ENCODE data around the gene RBM18.

The RBM18 gene

DNA sequence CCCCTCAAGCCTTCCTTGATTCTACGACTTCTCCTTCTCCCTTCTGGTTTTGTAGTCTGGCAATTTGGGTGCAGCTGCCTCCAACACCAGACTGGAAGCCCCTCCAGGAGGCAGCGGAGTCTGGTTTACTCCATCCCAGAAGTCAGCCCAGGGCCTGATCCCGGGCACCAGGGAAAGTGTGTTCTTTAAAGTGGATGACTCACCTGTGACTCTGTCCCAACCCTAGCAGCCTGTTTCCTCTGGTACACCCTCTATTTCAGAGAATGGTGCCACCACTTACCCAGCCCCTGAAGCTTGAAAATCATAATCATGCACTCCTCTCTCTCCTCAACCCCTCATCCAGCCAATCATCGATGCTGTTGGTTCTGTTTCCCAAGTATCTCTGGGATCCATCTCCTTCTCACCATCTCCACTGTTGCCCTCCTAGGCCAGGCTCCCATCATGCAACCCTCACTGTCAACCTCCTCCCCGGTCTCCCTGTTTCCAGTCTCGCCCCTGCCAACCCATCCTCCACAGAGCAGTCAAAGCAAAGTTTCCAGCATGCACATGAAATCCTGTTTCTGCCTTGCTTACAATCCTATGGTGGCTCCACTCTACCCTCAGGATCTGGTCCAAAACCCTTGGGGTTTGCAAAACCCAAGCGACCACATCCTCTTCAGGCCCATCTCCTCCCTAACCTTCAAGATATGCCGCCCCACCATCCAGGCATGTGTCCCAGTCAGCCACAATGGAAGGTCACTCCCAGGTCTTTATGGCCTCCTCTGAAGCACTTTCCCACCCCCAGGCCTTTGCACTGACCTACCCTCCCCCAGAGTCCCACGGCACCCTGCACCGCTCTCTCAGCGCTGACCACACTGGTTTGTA, 46.3 kb downstream of the RBM18 start:
- no peak overlapping the region for H3K4me3 ChIP-seq (ENCODE audit: low read depth, low read length)
- TF ChIP-seq, protein P1, sequence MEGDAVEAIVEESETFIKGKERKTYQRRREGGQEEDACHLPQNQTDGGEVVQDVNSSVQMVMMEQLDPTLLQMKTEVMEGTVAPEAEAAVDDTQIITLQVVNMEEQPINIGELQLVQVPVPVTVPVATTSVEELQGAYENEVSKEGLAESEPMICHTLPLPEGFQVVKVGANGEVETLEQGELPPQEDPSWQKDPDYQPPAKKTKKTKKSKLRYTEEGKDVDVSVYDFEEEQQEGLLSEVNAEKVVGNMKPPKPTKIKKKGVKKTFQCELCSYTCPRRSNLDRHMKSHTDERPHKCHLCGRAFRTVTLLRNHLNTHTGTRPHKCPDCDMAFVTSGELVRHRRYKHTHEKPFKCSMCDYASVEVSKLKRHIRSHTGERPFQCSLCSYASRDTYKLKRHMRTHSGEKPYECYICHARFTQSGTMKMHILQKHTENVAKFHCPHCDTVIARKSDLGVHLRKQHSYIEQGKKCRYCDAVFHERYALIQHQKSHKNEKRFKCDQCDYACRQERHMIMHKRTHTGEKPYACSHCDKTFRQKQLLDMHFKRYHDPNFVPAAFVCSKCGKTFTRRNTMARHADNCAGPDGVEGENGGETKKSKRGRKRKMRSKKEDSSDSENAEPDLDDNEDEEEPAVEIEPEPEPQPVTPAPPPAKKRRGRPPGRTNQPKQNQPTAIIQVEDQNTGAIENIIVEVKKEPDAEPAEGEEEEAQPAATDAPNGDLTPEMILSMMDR (IDR thresholded peaks at IDR 0.05; ENCODE audit: low read depth, low read length) = no peak

DNA sequence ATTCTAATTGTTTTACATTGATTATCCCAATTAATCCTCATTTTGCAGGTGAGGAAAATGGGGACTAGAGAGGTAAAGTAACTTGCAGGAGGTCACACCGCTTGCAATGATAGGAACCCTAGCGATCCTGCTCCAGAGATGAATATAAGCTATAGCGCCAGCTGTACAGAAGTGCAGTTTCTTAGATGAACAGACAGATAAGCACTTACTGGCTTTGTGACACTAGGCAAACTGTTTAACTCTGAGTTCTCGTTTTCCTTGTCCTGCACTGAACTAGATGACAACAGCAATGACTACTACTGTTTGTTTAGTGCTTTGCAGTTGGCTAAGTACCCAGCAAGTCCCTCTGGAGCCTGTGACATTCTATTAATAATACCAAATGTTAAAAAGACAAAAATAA, 47.0 kb downstream of the RBM18 start:
- H3K4me3 ChIP-seq (ENCODE audit: low read depth, low read length) = no peak overlapping the region
- TF ChIP-seq, protein P1 (IDR thresholded peaks at IDR 0.05; ENCODE audit: low read depth, low read length) = no peak

DNA sequence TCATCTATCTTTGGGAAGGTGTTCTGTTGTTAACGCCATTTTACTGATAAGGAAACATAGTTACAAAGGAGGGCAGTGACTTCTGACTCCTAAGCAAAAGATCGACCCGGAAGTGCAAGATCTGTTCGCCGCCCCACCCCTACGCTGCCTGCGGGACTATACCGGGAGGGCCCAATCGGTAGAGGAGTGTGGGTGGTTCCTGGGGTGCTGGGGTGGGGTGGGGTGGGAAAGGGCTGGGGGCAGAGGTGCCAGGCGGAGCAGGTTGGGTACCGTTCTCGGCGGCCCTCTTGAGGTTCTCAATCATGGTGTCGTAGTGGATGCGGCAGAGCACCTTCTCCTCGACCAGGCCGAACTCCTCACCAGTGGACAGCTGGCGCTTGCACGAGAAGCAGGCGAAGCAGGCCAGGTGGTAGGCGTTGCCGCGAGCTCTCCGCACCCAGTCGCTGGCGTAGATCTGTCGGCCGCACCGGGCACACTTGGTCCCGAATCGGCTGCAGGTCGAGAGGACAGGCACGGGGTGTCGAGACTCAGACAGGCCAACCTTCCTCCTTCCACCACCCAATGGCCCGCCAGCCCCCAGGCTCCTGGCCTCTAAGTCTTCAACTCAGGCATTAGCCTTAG, 47.7 kb downstream of the RBM18 start:
- H3K4me3 ChIP-seq (ENCODE audit: low read depth, low read length) = no peak overlapping the region
- TF ChIP-seq, protein P1 (IDR thresholded peaks at IDR 0.05; ENCODE audit: low read depth, low read length) = no peak

DNA sequence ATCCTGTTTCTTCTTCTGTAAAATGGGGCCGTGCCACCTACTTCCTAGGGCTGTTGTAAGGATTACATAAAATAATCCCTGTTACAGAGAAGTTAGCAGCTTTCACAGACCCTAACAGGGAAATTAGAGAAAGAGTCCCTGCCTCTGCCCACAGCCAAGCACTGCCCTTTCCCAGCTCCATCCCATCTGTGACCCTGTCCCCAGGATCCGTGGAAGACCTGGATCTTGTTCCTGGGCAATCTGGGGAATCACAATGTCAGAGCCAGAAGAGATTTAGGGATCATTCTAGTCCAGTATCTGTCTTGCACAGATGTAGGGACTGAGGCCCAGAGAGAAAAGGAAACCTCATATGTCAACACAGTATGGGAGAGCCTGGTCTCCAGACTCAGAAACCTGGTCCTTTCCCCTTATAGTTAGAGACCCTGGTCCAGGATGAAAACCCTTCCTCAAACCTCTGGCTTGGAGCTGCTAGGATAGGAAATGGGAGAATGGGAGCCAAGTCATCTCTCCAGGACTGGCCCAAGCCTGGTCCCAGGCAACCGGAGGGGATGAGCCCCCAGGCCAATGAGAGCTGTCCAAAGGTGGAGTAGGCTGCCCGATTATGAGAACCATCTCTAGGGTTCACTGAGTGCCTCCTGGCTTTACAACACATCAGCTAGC, 48.4 kb downstream of the RBM18 start:
- TF ChIP-seq, protein P1 (IDR thresholded peaks at IDR 0.05; ENCODE audit: low read depth, low read length) = no peak

DNA sequence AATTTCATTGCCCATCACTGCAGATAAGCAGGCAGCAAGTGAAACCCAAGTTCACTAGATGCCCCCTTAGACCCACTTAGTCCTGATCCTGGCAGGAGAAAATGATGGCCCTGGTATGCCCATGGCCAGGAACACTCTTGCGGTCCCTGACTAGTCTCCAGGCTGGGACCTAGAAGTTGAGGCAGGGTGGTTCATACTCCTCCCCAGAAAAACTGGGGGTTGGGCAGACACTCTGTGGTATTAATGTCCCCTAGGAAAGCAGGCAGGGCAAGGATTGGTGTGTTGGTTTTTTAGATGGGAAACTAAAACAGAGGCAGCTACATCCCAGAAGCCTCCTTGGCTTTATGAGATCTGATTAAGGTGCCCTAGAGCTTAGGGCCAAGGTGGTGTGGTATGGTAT, 49.0 kb downstream of the RBM18 start:
- TF ChIP-seq, protein P1 (IDR thresholded peaks at IDR 0.05; ENCODE audit: low read depth, low read length) = no peak
- no peak overlapping the region for H3K4me3 ChIP-seq (ENCODE audit: low read depth, low read length)

More for the DNA sequence above, 48.4 kb downstream of the RBM18 start:
- no peak overlapping the region for H3K4me3 ChIP-seq (ENCODE audit: low read depth, low read length)

DNA sequence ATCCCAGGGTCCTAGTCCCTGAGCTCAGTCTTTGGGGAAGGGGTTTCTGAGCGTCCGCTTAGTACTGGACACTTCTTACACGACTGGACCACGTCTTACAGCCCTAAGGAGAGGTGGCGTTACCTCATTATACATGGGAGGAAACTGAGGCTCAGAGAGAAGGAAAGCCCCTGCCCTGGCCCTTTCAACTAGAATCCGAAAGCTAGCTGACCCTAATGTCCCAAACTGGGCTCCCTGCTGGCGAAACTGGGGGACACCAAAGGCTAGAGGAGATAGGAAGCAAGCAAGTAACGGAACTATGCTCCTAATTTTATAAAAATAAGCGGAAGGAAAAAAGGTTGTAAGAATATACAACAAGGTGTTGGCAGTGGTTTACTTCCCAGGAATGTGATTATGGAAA, 50.1 kb downstream of the RBM18 start:
- no peak overlapping the region for H3K4me3 ChIP-seq (ENCODE audit: low read depth, low read length)
- TF ChIP-seq, protein P1 (IDR thresholded peaks at IDR 0.05; ENCODE audit: low read depth, low read length) = no peak
